HepG2 (cell line): ENCODE measurements around the gene CHIC2. TPM values are rescaled to one million over a fixed set of nuclear protein-coding genes. Genes with fewer than 3 reads are reported as not detected.

Experiments
- ATAC-seq: fragments of 200-7000 bp; cut with Tn5 transposase; 3 replicates; pipeline ENCODE4 v1.9.1; 2020; ENCODE audit warnings: mild to moderate bottlenecking, moderate library complexity
- BruUV-seq: library from RNA; stranded (reverse); fragments of 400-500 nt; replicated peaks from 2 replicates; lab custom pipeline; 2021; lab: Mats Ljungman, UMichigan
- CTCF ChIA-PET: fragments of 300-600 bp; formaldehyde crosslinking; extraction: SDS; loops from one replicate; lab custom pipeline; 2021; ENCODE audit warnings: low total read pairs, inconsistent platforms, low intra/inter-chr PET ratio; lab: Yijun Ruan, JAX
- POLR2A ChIA-PET: fragments of 350-600 bp; sonication (Branson Sonifier 250); formaldehyde crosslinking; loops from one replicate; lab custom pipeline; 2020; ENCODE audit warnings: antibody characterized with exemption, inconsistent platforms; lab: Yijun Ruan, JAX
- DNase-seq: peaks from one replicate; pipeline ENCODE4 v3.0.0-alpha.2; 2015; ENCODE audit warnings: low spot score
- FAIRE-seq: peaks from 3 replicates; lab custom pipeline; 2011; peaks lifted over from hg19 to GRCh38; lab: Jason Lieb, UNC
- H2AFZ ChIP-seq: one replicate; pipeline ENCODE4 v1.6.1; 2011; ENCODE audit warnings: low read length, inconsistent platforms
- H3K27ac ChIP-seq: fragments of 300-600 bp; 3 replicates; pipeline ENCODE4 v1.8.0; 2011; ENCODE audit warnings: mixed run types, mild to moderate bottlenecking, mixed read lengths, low read length, inconsistent platforms; ENCODE audit not compliant: insufficient read depth; ENCODE audit errors: extremely low read length
- H3K27me3 ChIP-seq, 2 experiments: fragments of 200-600 bp in 1 of 2; 2 replicates in 1 of 2; 3 replicates in 1 of 2; pipeline versions ENCODE4 v1.6.0 to v1.8.0; 2011; ENCODE audit warnings: low read length in 2 of 2, mild to moderate bottlenecking in 2 of 2, moderate library complexity in 2 of 2, inconsistent platforms in 1 of 2; ENCODE audit not compliant: insufficient read depth in 2 of 2, control insufficient read depth in 1 of 2
- H3K36me3 ChIP-seq, 2 experiments: fragments of 200-600 bp in 1 of 2; replicated peaks in 1 of 2; 2 replicates in 1 of 2; 3 replicates in 1 of 2; pipeline versions ENCODE4 v1.5.1 to v1.8.0; 2011; ENCODE audit warnings: low read length in 2 of 2, inconsistent platforms in 1 of 2; ENCODE audit not compliant: insufficient read depth in 2 of 2, control insufficient read depth in 1 of 2
- H3K4me1 ChIP-seq: 2 replicates; pipeline ENCODE4 v1.5.1; 2012; ENCODE audit warnings: low read length, inconsistent platforms; ENCODE audit not compliant: insufficient read depth
- H3K4me2 ChIP-seq: 2 replicates; pipeline ENCODE4 v1.6.0; 2011; ENCODE audit warnings: low read depth, low read length, inconsistent platforms
- H3K4me3 ChIP-seq, 3 experiments: fragments of 200-600 bp in 1 of 3; sonication (generic), shearing (Covaris generic) in 1 of 3; replicated peaks in 1 of 3; 2 replicates each; pipeline ENCODE4 v1.5.1; 2011 to 2016; ENCODE audit warnings: low read length in 3 of 3, inconsistent platforms in 2 of 3, low read depth in 2 of 3, mild to moderate bottlenecking in 2 of 3, control low read depth in 1 of 3, mixed read lengths in 1 of 3; ENCODE audit not compliant: insufficient read depth in 1 of 3
- H3K79me2 ChIP-seq: one replicate; pipeline ENCODE4 v1.6.1; 2011; ENCODE audit warnings: low read length, inconsistent platforms; ENCODE audit not compliant: insufficient read depth
- H3K9ac ChIP-seq: 2 replicates; pipeline ENCODE4 v1.6.0; 2011; ENCODE audit warnings: mild to moderate bottlenecking, low read depth, low read length, inconsistent platforms; ENCODE audit not compliant: insufficient read depth
- H3K9me3 ChIP-seq: 2 replicates; pipeline ENCODE4 v1.5.1; 2012; ENCODE audit warnings: mild to moderate bottlenecking, low read length
- H4K20me1 ChIP-seq: 2 replicates; pipeline ENCODE4 v1.6.0; 2011; ENCODE audit warnings: inconsistent platforms, mild to moderate bottlenecking, low read length, moderate library complexity; ENCODE audit not compliant: insufficient read depth
- CAMTA2 ChIP-seq: sonication (generic); formaldehyde crosslinking; IDR thresholded peaks from 2 replicates; pipeline ENCODE4 v1.4.0; 2020; ENCODE audit warnings: mild to moderate bottlenecking, missing genetic modification reagents, borderline replicate concordance
- CENPX ChIP-seq: sonication (generic); formaldehyde crosslinking; IDR thresholded peaks from 2 replicates; pipeline ENCODE4 v1.9.0; 2021; ENCODE audit warnings: mild to moderate bottlenecking, missing genetic modification reagents, moderate library complexity
- FOXO1 ChIP-seq: sonication (generic); formaldehyde crosslinking; IDR thresholded peaks from 2 replicates; pipeline ENCODE4 v1.4.0; 2020; ENCODE audit warnings: missing genetic modification reagents
- GZF1 ChIP-seq: sonication (generic); formaldehyde crosslinking; IDR thresholded peaks from 2 replicates; pipeline ENCODE4 v1.5.1; 2020; ENCODE audit warnings: mild to moderate bottlenecking, missing genetic modification reagents
- JUND ChIP-seq: sonication (generic); formaldehyde crosslinking; IDR thresholded peaks from 2 replicates; pipeline ENCODE4 v1.8.0; 2022; ENCODE audit warnings: mild to moderate bottlenecking, missing genetic modification reagents
- KDM6A ChIP-seq: IDR thresholded peaks from 2 replicates; pipeline ENCODE4 v1.6.1; 2016; ENCODE audit warnings: low read depth
- RFX3 ChIP-seq: IDR thresholded peaks from 2 replicates; pipeline ENCODE4 v1.6.1; 2016; ENCODE audit warnings: missing biosample characterization, missing genetic modification reagents
- ZNF282 ChIP-seq: fragments of 450-650 bp; IDR thresholded peaks from 2 replicates; pipeline ENCODE4 v1.6.1; 2018; ENCODE audit not compliant: partially characterized antibody
- ZNF607 ChIP-seq: sonication (generic); formaldehyde crosslinking; IDR thresholded peaks from 2 replicates; pipeline ENCODE4 v1.5.1; 2020; ENCODE audit warnings: missing genetic modification reagents, mild to moderate bottlenecking, borderline replicate concordance
- ZNF614 ChIP-seq: IDR thresholded peaks from 2 replicates; pipeline ENCODE4 v1.6.1; 2018; ENCODE audit warnings: missing biosample characterization, missing genetic modification reagents, inconsistent platforms, borderline replicate concordance
- ZSCAN9 ChIP-seq: IDR thresholded peaks from 2 replicates; pipeline ENCODE4 v1.6.1; 2016; ENCODE audit warnings: borderline replicate concordance
- WGBS: methylation state at CpG from one replicate; pipeline ENCODE4 v1.1.6; 2017; ENCODE audit warnings: low lambda C conversion rate; 5-methylcytosine and 5-hydroxymethylcytosine counted together
- in situ Hi-C: cut with HindIII; loops from 2 replicates; pipeline ENCODE4 v1.10.0; 2017; ENCODE audit warnings: low pct_unique_long_range_greater_than_20kb; ENCODE audit not compliant: extremely low pct_ligation_motif_present
- intact Hi-C: fragments of 100-400 bp; cut with micrococcal nuclease; formaldehyde crosslinking; loops from one replicate; pipeline ENCODE4 v1.10.0; 2022; ENCODE audit not compliant: unreplicated experiment
- polyA plus RNA-seq, 8 experiments: library from polyadenylated mRNA; depleted of rRNA in 3 of 8; stranded (reverse) in 7 of 8; unstranded in 1 of 8; fragments of >200 nt; fragmentation: Illumina TruSeq in 4 of 8; extraction: Trizol in 4 of 8; gene quantifications; 2 replicates each; pipeline versions ENCODE4 v1.2.1 to v1.2.3, GENCODE V29; 2011 to 2016; ENCODE audit warnings: low read depth in 4 of 8, missing spikeins in 1 of 8, mixed read lengths in 1 of 8; ENCODE audit not compliant: insufficient read depth in 1 of 8
- total RNA-seq, 5 experiments: library from RNA; depleted of rRNA; stranded (reverse); fragments of >200 nt; fragmentation: Illumina TruSeq; extraction: Trizol; gene quantifications; 2 replicates each; pipeline ENCODE4 v1.2.3, GENCODE V29; 2016; ENCODE audit warnings: low read depth in 1 of 5
- TF ChIP-seq, protein P1 (sequence below): sonication (generic); formaldehyde crosslinking; IDR thresholded peaks from 2 replicates; pipeline ENCODE4 v1.5.1; 2020; ENCODE audit warnings: missing genetic modification reagents, mild to moderate bottlenecking, borderline replicate concordance
- TF ChIP-seq, protein P2 (sequence below): sonication (generic); formaldehyde crosslinking; IDR thresholded peaks from 2 replicates; pipeline ENCODE4 v1.8.0; 2022; ENCODE audit warnings: mild to moderate bottlenecking, missing genetic modification reagents; ENCODE audit not compliant: insufficient replicate concordance
- TF ChIP-seq, protein P3 (sequence below): sonication (generic); formaldehyde crosslinking; IDR thresholded peaks from 2 replicates; pipeline ENCODE4 v1.5.1; 2020; ENCODE audit warnings: mild to moderate bottlenecking, missing genetic modification reagents, moderate library complexity
- TF ChIP-seq, protein P4 (sequence below): sonication (generic); formaldehyde crosslinking; IDR thresholded peaks from 2 replicates; pipeline ENCODE4 v1.5.0; 2020; ENCODE audit warnings: missing genetic modification reagents
- TF ChIP-seq, protein P5 (sequence below): sonication (generic); formaldehyde crosslinking; IDR thresholded peaks from 2 replicates; pipeline ENCODE4 v1.5.1; 2020; ENCODE audit warnings: missing genetic modification reagents, mild to moderate bottlenecking, borderline replicate concordance

The CHIC2 gene
- total and polyA plus RNA-seq, 2 of the 13 experiments (the other 11 are each of a cell fraction or from before 2014, with no cell fraction given) = 10.0 to 17.2 TPM

DNA sequence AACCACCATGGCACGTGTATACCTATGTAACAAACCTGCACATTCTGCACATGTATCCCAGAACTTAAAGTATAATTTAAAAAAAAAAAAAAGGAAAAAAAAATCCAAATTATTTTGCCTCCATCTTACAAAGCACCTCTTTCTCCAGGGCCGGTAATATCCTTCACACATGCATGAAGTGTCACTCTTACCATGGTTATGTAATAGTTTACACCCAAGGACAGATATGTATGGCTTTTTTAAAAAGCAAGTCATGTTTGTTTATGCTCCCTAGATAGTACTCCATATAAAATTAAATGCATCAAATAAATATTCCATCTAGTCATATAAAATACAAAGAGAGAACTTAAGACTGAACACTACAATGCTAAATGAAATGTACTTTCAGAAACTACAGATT is 22.5 kb downstream of the CHIC2 start:
- intact Hi-C loops (no loop called here), in situ Hi-C loops (no loop called here)
- ATAC-seq = no peak
- H3K4me1 ChIP-seq = no peaks in the 10 kb centered on the region
- no peak overlapping the region for H2AFZ ChIP-seq
- no peak overlapping the region for H3K4me2 ChIP-seq
- WGBS = 92% methylated on average over 2 of the region's 2 CpGs
- H3K27ac ChIP-seq = no peak overlapping the region
- BruUV-seq = no TSS peak
- peaks cover 0 to 8% of the 10 kb centered on the region in 2 experiments; a peak in 2 of 5 replicates for H3K36me3 ChIP-seq
- no peak for FAIRE-seq
- H3K9ac ChIP-seq = no peak overlapping the region
- H3K27me3 ChIP-seq = no peaks in the 10 kb centered on the region
- DNase-seq = no peak
- H4K20me1 ChIP-seq = peaks cover 4% of the 10 kb centered on the region; the same call in 1 of the 2 replicates
- ChIA-PET POLR2A (no interaction called here), CTCF (no interaction called here)
- H3K79me2 ChIP-seq = no peaks in the 10 kb centered on the region
- no peaks in the 10 kb centered on the region for H3K9me3 ChIP-seq
- H3K4me3 ChIP-seq = no peak overlapping the region
- no peak for TF ChIP-seq CENPX (CRISPR knock-in tag)
- no peak for TF ChIP-seq RFX3 (CRISPR knock-in tag)
- TF ChIP-seq, protein P1, sequence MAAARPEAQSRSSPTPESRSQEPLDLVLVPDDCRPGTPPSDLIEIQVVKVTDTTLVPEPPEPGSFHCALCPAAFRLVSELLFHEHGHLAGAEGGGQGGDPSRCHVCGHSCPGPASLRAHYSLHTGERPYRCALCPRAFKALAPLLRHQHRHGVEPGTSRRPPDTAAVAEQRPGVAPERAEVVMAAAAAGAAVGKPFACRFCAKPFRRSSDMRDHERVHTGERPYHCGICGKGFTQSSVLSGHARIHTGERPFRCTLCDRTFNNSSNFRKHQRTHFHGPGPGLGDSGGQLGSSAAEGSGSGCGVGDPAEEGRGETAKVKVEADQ (CRISPR knock-in tag) = no peak
- TF ChIP-seq, protein P2, sequence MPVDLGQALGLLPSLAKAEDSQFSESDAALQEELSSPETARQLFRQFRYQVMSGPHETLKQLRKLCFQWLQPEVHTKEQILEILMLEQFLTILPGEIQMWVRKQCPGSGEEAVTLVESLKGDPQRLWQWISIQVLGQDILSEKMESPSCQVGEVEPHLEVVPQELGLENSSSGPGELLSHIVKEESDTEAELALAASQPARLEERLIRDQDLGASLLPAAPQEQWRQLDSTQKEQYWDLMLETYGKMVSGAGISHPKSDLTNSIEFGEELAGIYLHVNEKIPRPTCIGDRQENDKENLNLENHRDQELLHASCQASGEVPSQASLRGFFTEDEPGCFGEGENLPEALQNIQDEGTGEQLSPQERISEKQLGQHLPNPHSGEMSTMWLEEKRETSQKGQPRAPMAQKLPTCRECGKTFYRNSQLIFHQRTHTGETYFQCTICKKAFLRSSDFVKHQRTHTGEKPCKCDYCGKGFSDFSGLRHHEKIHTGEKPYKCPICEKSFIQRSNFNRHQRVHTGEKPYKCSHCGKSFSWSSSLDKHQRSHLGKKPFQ (CRISPR knock-in tag) = no peak
- TF ChIP-seq, protein P3, sequence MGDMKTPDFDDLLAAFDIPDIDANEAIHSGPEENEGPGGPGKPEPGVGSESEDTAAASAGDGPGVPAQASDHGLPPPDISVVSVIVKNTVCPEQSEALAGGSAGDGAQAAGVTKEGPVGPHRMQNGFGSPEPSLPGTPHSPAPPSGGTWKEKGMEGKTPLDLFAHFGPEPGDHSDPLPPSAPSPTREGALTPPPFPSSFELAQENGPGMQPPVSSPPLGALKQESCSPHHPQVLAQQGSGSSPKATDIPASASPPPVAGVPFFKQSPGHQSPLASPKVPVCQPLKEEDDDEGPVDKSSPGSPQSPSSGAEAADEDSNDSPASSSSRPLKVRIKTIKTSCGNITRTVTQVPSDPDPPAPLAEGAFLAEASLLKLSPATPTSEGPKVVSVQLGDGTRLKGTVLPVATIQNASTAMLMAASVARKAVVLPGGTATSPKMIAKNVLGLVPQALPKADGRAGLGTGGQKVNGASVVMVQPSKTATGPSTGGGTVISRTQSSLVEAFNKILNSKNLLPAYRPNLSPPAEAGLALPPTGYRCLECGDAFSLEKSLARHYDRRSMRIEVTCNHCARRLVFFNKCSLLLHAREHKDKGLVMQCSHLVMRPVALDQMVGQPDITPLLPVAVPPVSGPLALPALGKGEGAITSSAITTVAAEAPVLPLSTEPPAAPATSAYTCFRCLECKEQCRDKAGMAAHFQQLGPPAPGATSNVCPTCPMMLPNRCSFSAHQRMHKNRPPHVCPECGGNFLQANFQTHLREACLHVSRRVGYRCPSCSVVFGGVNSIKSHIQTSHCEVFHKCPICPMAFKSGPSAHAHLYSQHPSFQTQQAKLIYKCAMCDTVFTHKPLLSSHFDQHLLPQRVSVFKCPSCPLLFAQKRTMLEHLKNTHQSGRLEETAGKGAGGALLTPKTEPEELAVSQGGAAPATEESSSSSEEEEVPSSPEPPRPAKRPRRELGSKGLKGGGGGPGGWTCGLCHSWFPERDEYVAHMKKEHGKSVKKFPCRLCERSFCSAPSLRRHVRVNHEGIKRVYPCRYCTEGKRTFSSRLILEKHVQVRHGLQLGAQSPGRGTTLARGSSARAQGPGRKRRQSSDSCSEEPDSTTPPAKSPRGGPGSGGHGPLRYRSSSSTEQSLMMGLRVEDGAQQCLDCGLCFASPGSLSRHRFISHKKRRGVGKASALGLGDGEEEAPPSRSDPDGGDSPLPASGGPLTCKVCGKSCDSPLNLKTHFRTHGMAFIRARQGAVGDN (CRISPR knock-in tag) = no peak
- no peak for TF ChIP-seq JUND (CRISPR knock-in tag)
- no peak for TF ChIP-seq FOXO1 (CRISPR knock-in tag)
- TF ChIP-seq ZNF607 (CRISPR knock-in tag) = no peak
- no peak for TF ChIP-seq ZSCAN9
- no peak for TF ChIP-seq CAMTA2 (CRISPR knock-in tag)
- TF ChIP-seq, protein P4, sequence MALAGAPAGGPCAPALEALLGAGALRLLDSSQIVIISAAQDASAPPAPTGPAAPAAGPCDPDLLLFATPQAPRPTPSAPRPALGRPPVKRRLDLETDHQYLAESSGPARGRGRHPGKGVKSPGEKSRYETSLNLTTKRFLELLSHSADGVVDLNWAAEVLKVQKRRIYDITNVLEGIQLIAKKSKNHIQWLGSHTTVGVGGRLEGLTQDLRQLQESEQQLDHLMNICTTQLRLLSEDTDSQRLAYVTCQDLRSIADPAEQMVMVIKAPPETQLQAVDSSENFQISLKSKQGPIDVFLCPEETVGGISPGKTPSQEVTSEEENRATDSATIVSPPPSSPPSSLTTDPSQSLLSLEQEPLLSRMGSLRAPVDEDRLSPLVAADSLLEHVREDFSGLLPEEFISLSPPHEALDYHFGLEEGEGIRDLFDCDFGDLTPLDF (CRISPR knock-in tag) = no peak
- no peak for TF ChIP-seq GZF1 (CRISPR knock-in tag)
- TF ChIP-seq ZNF282 = no peak
- TF ChIP-seq ZNF614 (CRISPR knock-in tag) = no peak
- TF ChIP-seq KDM6A (CRISPR knock-in tag) = no peak
- TF ChIP-seq, protein P5, sequence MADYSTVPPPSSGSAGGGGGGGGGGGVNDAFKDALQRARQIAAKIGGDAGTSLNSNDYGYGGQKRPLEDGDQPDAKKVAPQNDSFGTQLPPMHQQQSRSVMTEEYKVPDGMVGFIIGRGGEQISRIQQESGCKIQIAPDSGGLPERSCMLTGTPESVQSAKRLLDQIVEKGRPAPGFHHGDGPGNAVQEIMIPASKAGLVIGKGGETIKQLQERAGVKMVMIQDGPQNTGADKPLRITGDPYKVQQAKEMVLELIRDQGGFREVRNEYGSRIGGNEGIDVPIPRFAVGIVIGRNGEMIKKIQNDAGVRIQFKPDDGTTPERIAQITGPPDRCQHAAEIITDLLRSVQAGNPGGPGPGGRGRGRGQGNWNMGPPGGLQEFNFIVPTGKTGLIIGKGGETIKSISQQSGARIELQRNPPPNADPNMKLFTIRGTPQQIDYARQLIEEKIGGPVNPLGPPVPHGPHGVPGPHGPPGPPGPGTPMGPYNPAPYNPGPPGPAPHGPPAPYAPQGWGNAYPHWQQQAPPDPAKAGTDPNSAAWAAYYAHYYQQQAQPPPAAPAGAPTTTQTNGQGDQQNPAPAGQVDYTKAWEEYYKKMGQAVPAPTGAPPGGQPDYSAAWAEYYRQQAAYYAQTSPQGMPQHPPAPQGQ (CRISPR knock-in tag) = no peak
